Measurements from ENCODE around the gene DOK3.

The DOK3 gene

DNA sequence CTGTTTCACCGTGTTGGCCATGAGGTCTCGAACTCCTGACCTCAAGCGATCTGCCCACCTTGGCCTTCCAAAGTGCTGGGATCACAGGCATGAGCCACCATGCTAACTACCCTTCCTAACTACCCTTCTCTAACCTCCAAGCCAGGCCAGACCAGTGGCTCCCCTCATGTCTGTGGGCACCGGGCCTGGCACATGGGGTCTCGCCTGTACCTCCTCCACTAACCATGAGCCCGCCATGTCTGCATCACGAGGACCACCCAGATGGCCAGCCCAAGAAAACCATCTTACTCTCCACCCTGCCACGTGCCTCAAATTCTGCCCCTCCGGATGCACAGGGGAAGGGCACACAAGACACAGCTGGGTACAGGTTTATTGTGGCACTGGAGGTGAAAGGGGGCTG is 26.6 kb downstream of the DOK3 start:
- no peak for DNase-seq (ENCODE audit: extremely low read depth, low read depth)
- TF ChIP-seq, protein P1, sequence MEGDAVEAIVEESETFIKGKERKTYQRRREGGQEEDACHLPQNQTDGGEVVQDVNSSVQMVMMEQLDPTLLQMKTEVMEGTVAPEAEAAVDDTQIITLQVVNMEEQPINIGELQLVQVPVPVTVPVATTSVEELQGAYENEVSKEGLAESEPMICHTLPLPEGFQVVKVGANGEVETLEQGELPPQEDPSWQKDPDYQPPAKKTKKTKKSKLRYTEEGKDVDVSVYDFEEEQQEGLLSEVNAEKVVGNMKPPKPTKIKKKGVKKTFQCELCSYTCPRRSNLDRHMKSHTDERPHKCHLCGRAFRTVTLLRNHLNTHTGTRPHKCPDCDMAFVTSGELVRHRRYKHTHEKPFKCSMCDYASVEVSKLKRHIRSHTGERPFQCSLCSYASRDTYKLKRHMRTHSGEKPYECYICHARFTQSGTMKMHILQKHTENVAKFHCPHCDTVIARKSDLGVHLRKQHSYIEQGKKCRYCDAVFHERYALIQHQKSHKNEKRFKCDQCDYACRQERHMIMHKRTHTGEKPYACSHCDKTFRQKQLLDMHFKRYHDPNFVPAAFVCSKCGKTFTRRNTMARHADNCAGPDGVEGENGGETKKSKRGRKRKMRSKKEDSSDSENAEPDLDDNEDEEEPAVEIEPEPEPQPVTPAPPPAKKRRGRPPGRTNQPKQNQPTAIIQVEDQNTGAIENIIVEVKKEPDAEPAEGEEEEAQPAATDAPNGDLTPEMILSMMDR (IDR thresholded peaks at IDR 0.05; ENCODE audit: low read depth, low read length, missing control alignments) = no peak
- H3K4me3 ChIP-seq (replicated peaks; ENCODE audit: low read depth, low read length) = no peak overlapping the region

DNA sequence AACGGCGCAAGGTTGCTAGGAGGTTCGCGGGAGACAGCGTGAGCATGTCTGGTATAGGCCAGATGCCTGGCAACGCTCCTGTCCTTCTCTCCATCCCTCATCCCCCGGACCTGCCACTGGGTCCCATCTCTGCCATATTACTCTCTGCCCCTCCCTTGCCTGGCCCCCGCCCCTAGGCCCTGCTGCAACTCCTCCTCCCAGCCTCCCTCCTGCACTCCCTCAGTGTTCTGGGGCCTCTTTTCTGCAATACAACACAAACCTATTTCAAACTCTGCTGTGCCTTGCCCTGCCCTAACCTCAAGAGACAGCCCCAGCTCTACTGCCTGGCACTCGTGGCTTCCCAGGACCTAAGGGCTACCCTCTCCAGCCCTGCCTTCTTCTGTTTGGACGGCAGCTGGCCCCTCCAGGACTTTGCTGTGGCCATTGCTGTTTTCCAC is 27.2 kb downstream of the DOK3 start:
- TF ChIP-seq, protein P1 (IDR thresholded peaks at IDR 0.05; ENCODE audit: low read depth, low read length, missing control alignments) = no peak
- no peak overlapping the region for H3K4me3 ChIP-seq (replicated peaks; ENCODE audit: low read depth, low read length)
- no peak for DNase-seq (ENCODE audit: extremely low read depth, low read depth)

DNA sequence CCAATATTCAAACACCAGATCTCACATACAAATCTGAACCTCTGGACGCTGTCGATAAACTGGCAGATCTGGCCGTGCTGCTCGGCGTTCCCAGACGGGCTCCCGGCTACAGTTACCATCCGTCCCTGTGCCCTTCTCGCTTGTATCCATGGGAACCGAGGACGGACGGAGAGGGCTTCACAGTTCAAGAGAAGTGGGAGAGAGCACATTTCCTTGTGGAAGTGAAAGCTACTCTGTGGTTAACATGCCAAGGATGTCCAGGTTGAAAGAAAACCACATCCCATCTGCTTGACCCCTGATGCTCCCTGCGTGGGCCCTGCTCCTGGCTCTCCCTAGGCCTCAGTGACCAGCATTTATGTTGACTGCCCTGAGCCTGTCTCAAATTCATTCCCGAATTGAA is 29.9 kb downstream of the DOK3 start:
- no peak for DNase-seq (ENCODE audit: extremely low read depth, low read depth)
- TF ChIP-seq, protein P1 (IDR thresholded peaks at IDR 0.05; ENCODE audit: low read depth, low read length, missing control alignments) = no peak
- H3K4me3 ChIP-seq (replicated peaks; ENCODE audit: low read depth, low read length) = no peak overlapping the region

DNA sequence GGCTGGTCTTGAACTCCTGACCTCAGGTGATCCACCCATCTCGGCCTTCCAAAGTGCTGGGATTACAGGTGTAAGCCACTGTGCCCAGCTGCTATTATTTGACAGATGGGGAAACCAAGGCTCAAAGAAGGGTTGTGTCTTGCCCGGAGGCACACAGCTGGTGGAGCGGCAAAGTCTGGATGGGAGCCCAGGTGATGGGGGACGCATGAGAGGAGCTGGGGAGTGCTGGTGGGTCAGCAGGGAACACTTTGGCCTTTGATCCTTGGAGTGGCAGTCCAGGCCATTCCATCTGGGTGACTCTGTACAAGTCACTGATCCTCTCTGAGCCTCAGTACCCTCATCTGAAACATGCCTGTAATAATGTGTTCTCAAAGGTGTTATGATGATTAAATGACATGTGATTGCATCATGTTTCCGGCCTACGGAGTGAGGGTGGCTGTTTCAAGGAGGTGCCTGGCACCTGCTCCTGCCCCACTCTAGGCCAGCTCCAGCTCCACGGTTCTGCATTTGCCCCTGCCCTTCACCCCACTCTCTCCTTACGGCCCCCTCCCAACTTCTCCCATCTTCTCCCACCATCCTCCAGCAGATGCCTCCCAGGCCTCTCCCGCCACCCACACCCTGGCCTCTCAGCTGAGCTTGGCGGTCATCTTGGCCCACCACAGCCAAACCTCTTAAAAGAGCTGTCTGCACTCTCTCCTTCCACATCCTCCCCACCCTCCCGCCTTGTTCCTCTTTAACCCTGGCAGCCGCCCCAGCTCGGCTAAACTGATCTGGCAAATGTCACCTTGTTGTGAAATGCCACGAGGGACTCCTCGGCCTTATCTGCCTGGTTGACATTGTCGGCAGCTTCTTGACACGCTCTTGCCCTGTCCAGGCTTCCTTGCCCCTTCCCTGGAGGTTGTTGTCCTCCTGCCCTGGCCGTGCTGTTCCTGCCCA is 30.6 kb downstream of the DOK3 start:
- DNase-seq (ENCODE audit: extremely low read depth, low read depth) = no peak
- TF ChIP-seq, protein P1 (IDR thresholded peaks at IDR 0.05; ENCODE audit: low read depth, low read length, missing control alignments) = no peak
- no peak overlapping the region for H3K4me3 ChIP-seq (replicated peaks; ENCODE audit: low read depth, low read length)

DNA sequence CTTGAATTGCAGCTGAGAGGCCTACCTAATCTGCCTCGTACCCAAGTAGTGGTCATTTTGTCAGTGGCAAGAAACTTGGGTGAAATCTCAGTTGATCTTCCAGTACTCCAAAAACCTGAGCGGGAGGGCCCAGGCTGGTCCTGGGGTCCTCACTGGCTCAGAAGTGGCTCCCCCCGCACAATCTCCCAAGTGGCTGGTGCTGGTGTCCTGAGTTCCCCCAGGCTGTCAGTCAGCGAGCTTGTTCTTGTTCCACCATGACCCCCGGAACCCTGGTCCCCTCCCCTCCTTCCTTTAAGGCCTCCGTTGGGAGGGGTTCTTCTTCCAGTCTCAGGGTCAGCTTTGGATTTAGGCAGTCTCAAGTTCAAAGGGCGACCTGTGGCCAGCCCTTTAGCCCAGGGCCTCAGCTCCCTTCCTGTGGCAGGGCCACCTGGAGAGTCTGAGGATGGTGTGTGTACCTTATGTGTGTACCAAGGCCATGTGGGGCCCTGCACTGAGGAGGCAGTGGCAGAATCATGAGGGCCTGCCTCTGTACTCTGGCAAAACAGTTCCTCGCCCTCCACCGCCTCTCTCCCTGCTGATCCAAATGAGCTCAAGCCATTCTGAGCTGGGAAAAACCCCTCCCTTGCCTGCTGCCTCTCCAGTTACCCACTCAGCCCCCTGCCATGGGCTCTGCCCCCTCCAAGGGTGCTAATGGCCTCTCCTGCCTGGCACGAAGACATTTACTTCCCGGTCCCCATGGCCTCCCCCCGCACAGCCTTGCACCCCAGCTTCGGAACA is 31.7 kb downstream of the DOK3 start:
- H3K4me3 ChIP-seq (replicated peaks; ENCODE audit: low read depth, low read length) = no peak overlapping the region
- DNase-seq (ENCODE audit: extremely low read depth, low read depth) = no peak
- TF ChIP-seq, protein P1 (IDR thresholded peaks at IDR 0.05; ENCODE audit: low read depth, low read length, missing control alignments) = no peak

DNA sequence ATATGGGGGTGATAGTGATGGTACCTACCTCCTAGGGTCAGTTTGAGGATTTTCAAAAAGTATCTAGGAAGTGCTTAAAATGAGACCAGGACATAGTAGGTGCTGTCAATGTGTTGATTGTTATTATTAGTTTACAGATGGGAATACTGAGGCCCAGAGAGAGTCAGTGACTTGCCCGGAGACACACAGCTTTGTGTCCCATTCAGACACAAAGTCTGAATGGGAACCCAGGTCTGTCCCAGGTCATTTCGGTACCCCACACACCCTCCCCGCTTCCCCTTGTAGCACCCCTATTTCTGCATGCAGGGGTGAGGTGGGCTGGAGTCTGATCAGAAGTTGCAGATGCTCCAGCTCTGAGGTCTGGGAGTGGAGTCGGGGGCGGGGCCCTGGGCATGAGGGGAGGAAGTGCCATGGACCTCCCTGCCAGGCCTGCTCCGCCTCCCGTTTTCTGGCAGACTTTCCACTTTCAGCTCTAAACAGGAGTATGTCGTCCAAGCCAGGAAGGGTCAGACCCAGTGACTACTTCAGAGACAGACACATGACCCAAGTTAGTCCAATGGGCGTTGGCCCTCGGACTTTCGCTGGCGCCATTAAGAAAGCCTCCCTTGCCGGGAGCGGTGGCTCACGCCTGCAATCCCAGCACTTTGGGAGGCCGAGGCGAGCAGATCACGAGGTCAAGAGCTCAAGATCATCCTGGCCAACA is 32.9 kb downstream of the DOK3 start:
- TF ChIP-seq, protein P1 (IDR thresholded peaks at IDR 0.05; ENCODE audit: low read depth, low read length, missing control alignments) = no peak
- no peak overlapping the region for H3K4me3 ChIP-seq (replicated peaks; ENCODE audit: low read depth, low read length)
- DNase-seq (ENCODE audit: extremely low read depth, low read depth) = no peak

Measured in HFF-Myc (cell line).